ENCODE data around the gene CD96.

- TF ChIP-seq EZH2 (IDR thresholded peaks at IDR 0.05; ENCODE audit: low read length, missing control alignments) = no peak
- TF ChIP-seq, protein P1, sequence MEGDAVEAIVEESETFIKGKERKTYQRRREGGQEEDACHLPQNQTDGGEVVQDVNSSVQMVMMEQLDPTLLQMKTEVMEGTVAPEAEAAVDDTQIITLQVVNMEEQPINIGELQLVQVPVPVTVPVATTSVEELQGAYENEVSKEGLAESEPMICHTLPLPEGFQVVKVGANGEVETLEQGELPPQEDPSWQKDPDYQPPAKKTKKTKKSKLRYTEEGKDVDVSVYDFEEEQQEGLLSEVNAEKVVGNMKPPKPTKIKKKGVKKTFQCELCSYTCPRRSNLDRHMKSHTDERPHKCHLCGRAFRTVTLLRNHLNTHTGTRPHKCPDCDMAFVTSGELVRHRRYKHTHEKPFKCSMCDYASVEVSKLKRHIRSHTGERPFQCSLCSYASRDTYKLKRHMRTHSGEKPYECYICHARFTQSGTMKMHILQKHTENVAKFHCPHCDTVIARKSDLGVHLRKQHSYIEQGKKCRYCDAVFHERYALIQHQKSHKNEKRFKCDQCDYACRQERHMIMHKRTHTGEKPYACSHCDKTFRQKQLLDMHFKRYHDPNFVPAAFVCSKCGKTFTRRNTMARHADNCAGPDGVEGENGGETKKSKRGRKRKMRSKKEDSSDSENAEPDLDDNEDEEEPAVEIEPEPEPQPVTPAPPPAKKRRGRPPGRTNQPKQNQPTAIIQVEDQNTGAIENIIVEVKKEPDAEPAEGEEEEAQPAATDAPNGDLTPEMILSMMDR (conservative IDR thresholded peaks at IDR 0.05 in 1 of 2, IDR thresholded peaks at IDR 0.05 in 1 of 2; ENCODE audit: low read depth in 1 of 2, low read length in 2 of 2) = no peak
These were observed 76.9 kb downstream of the CD96 start for GRCh38 chr3:111618945-111619344.
